ENCODE measurements around the gene EPHB6.

EPHB6 gene

DNA sequence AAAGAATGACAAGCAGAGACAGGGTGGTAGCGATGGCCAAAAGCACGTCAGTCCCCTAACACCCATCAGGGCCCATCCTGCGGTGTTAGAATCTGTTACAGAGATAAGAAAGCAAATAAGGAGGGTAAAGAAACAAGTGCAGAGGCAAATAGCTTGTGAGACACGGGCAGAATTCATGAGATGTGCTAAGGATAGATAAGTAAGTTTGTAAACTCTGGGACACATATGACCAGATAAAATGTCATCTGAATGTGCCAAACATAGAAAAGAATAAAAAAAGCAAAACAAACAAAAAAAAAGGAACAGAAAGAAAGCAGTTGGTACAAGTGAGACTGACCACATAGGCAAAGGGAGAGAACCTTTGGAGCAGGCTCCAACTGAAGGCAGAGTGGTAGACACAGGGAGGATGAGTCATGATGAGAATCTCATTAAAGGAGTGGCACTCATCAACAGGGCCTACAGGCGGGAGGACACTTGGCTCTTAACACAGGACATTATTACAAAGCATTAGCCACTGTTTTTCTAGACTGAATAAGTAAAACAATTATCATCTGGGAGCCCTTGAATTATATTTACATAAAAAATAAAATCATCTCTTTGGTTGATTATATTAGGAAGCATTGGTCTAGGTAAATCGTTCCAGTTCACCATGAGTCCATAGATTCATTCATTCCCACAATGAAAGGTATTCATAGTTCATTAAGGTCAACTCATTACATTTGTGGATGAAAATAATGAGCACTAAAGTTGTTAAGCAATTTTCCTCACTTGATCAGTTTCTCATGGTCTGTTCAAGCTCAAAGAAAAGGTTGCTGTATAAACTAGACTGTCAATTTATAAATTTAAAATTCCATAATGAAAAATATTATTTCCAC is 21.5 kb upstream of the EPHB6 start:
- peak; percentile 51 to 62 for ATAC-seq

DNA sequence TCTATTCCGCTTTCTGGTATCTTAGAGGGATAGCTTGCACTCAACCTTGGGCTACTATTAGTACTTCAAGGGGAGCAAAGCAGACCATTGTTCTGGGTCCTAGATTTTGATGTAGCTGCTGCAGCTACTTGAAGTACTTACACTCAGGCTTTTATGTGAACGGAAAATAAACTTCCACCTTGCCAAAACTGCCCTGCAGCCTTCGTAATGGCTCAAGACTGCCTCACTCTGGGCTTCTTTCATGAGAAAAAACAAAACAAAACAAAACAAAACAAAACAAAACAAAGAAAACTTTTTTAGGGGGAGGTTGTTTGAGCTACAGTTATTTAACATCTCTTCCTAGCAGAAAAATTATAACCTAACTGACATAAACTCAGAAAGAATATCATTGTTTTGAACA is 19.4 kb upstream of the EPHB6 start:
- no peak for ATAC-seq

- ATAC-seq = no peak
These were observed 18.4 kb upstream of the EPHB6 start for GRCh38 chr7:142836426-142836825.

- ATAC-seq = no peak
These were observed 16.2 kb upstream of the EPHB6 start for GRCh38 chr7:142838461-142839213.

GRCh38 chr7:142842251-142842766 is 12.6 kb upstream of the EPHB6 start:
- ATAC-seq = no peak

DNA sequence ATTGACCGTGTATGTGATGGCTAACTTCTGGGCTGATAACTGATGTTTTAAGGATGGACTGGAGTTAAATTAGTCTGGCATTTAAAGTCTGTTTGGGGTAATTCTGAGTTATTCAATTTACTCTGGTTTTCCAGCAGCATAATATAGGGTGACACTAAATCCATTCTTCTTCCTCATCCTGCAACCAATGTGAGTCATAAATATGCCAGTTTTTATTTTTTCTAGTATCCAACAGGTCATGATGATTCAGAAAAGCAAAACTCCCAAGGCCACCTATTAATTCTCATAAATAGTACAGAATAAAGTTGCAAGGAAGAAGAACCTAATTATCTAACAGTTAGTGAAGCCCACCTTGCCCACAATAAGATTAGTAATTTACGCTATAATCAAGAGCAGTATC is 7.5 kb upstream of the EPHB6 start:
- no peak for ATAC-seq

GRCh38 chr7:142851269-142851668 is 3.6 kb upstream of the EPHB6 start:
- ATAC-seq = no peak

DNA sequence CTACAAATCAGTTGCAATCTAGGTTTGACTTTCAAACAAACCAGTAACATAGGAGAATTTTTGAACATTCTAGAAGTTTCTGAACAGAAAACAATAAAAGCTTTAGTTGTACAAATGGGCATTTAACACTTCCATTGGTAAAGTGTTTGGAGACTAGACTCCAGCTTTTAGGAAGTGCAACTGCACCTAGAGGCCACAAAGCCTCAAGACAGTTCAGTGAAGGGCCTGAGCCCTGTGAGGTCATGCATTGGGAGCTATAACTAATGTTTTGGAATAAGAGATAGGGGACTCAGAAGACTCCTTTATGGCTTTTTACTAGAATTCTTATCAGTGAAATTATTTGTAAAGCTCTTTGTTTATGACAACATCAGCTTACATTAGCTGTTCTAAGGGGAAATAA is 3.0 kb upstream of the EPHB6 start:
- no peak for ATAC-seq

DNA sequence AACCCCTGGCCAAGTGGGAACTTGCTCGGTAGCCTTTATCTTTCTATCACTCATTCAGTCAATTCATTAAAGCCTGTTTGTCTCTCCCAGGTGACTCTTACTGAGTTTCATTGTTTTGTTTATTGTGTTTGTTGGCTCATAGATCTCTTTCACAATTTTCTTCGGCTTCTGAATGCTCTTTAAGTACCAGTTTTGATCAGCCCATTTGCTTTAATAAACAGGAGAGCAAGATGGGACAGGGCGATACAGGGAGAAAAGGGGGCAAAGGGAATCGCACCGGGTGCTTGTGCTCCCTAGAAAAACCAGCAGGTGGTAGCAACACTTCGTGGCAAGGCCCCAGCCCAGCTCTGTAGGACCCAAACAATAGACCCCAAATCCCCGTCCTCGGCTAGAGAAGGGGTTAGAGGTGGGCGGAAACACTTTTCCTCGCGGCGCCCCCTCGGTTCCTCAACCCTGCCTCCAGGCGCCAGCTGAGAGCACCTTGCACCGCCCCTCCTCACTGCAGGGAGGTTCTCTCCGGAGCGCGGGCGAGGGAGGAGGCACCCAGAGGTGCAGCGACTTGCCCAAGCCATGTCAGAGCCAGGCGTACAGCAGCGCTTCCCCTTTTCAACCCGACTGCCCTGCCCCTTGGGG is 1.0 kb upstream of the EPHB6 start:
- ATAC-seq = peak; percentile 82 to 84

- no peak for ATAC-seq
These were observed 353 bp downstream of the EPHB6 start for GRCh38 chr7:142855114-142855743.

DNA sequence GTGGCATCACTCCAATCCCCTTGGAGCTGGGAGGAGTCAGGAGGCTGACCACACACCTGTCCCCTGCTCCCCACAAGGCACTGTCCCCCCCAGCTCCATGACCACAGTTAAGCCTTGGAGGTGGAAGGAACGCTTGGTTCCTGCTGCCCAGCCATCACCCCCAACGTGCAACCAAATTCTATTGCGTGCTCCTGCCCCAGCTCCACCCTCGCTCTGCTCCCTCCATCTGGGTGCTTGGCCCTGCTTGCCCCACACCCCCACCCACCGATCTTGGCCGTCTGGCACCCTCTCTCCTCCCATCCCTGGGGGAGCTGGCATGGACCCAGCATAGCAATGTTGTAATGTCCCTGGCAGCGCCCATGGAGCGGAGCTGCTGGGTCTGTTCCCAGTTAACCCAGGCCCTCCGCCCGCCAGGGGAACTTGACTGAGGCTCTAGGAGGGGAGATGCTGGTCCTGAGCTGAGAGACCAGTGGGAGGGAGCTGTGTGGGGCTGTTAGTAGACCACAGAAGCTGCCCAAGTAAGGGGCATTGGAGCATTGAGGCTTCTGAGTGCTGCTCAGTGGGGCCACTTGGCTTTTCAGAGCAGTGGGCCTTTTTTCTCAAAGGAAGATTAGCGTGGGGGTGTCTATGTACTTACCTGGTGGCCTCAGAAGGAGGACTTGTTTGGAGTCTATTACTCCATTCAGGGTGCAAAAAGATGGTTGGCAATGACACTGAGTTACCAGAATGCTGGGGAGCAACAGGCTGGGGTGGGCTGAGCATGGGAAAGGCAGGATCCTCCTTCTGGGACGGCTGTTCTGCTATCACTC is 1.1 kb downstream of the EPHB6 start:
- no peak for ATAC-seq

DNA sequence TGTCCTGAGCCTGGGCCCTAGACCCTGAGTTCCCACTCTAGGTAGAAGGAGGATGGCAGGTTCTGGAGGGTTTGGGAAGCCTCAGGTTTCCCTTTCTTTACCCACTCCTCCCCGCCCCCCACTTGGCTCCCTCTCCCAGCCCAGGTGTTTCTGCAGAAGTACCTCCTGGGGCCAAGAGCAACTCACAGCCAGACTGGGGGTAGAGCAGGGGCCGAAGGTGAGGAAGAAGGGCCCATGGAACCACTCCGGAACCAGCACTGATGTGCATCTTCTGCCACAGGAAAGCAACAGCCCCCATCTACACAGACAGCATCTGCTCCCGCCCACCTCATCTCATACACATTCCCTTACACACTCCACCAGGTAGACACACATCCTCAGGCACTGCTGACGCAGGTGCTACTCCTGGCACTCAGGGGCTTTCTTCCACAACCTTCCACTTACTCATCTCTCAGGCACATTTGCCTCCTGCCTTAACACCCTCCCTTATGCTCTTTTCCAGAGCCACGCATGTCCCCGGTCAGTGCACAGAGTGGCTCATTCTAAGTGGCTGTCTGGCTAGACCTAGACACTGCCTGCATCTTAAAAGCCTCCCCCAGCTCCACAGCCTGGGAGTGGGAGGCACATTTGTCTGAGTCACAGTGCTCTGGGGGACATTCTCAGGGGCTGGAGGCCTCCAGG is 1.8 kb downstream of the EPHB6 start:
- ATAC-seq = no peak

GRCh38 chr7:142857625-142858024 is 2.7 kb downstream of the EPHB6 start:
- ATAC-seq = no peak

- ATAC-seq = no peak
These were observed 4.5 kb downstream of the EPHB6 start for GRCh38 chr7:142859411-142859810.

GRCh38 chr7:142859829-142860228 is 5.0 kb downstream of the EPHB6 start:
- no peak for ATAC-seq

GRCh38 chr7:142860968-142861367 is 6.1 kb downstream of the EPHB6 start:
- ATAC-seq = no peak

DNA sequence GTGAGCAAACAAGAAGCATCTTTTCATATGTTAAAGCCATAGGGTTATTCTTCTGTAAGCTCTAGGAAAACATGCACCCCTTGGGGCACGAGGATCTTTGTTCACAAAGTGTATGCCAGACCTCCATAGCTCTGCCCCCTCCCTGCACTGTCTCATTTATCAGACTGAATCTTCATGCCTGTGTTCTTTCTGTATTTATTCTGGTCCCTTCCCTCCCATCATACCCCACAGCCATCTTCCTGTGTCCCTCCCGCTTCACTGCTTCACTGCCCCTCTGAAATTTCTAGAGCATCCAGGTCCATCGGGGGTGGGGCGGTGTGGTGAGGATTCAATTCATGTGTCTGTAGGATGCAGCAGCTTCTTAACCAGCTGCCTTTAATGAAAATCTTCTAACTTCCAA is 7.5 kb downstream of the EPHB6 start:
- ATAC-seq = no peak

- no peak for ATAC-seq
These were observed 8.0 kb downstream of the EPHB6 start for GRCh38 chr7:142862786-142863400.

DNA sequence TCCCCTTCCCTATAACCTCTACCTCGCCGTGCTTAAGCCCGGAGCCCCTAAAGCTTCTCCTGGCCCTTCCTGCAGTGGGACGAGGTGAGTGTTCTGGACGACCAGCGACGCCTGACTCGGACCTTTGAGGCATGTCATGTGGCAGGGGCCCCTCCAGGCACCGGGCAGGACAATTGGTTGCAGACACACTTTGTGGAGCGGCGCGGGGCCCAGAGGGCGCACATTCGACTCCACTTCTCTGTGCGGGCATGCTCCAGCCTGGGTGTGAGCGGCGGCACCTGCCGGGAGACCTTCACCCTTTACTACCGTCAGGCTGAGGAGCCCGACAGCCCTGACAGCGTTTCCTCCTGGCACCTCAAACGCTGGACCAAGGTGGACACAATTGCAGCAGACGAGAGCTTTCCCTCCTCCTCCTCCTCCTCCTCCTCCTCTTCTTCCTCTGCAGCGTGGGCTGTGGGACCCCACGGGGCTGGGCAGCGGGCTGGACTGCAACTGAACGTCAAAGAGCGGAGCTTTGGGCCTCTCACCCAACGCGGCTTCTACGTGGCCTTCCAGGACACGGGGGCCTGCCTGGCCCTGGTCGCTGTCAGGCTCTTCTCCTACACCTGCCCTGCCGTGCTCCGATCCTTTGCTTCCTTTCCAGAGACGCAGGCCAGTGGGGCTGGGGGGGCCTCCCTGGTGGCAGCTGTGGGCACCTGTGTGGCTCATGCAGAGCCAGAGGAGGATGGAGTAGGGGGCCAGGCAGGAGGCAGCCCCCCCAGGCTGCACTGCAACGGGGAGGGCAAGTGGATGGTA is 9.2 kb downstream of the EPHB6 start:
- ATAC-seq = no peak

All from activated CD4-positive, CD25-positive, alpha-beta regulatory T cell treated with anti-CD3 and anti-CD28 coated beads, Interleukin-2, amount 50 U/mL, for 24 hours (primary cell).